ENCODE measurements around the gene ADAMTS2. TPM values are rescaled to one million over a fixed set of nuclear protein-coding genes. Genes with fewer than 3 reads are reported as not detected.

Gene ADAMTS2
- total and polyA plus RNA-seq, 8 donors = 1.8 to 41.5 (median 11.6) TPM

- WGBS, 5 donors = 75 to 88% (median 80%) methylated on average over 17 to 23 of the region's 23 CpGs
- Histone ChIP-seq H3K4me3 (no peak overlapping the region), H3K4me1 (peaks cover 5 to 16% (median 6%) of the 10 kb centered on the region in 4 donors), H3K36me3 (no peaks in the 10 kb centered on the region), H3K27ac (peak overlapping the region; percentile 62 to 85 (median 79)), H3K9me3 (no peaks in the 10 kb centered on the region), H3K27me3 (no peaks in the 10 kb centered on the region)
- TF ChIP-seq CTCF (IDR thresholded peaks at IDR 0.05) (no peak), EP300 (IDR thresholded peaks at IDR 0.05) (no peak), POLR2AphosphoS5 (IDR thresholded peaks at IDR 0.05) (peak in 2 of 3 donors; percentile 25 to 31)
- intact Hi-C loops (cut with DNase I; ENCODE audit: low total_unique reads) = no loop called here
- DNase-seq = peak; percentile 44 to 75
Observed at GRCh38 chr5:179275941-179276837, 69.1 kb downstream of the ADAMTS2 start.

GRCh38 chr5:179275381-179275878 is 69.8 kb downstream of the ADAMTS2 start:
- Histone ChIP-seq H3K9me3 (no peaks in the 10 kb centered on the region), H3K4me3 (no peak overlapping the region), H3K27me3 (no peaks in the 10 kb centered on the region), H3K27ac (peak overlapping the region; percentile 62 to 85 (median 79)), H3K36me3 (no peaks in the 10 kb centered on the region), H3K4me1 (peaks cover 5 to 24% (median 12%) of the 10 kb centered on the region in 4 donors)
- TF ChIP-seq POLR2A (IDR thresholded peaks at IDR 0.05) (no peak), CTCF (IDR thresholded peaks at IDR 0.05) (no peak), EP300 (IDR thresholded peaks at IDR 0.05) (no peak), POLR2AphosphoS5 (IDR thresholded peaks at IDR 0.05) (no peak)
- intact Hi-C loops (cut with DNase I; ENCODE audit: low total_unique reads) = no loop called here
- 78 to 85% (median 84%) methylated on average over 15 of the region's 15 CpGs for WGBS, 5 donors
- no peak for DNase-seq

- no peak for DNase-seq
Observed at GRCh38 chr5:179274321-179275315, 70.6 kb downstream of the ADAMTS2 start.

More at GRCh38 chr5:179274321-179275315, 70.6 kb downstream of the ADAMTS2 start:
- H3K4me1 ChIP-seq = peaks cover 5 to 25% (median 18%) of the 10 kb centered on the region in 4 donors
- peak overlapping the region; percentile 62 to 85 (median 79) for H3K27ac ChIP-seq
- H3K9me3 ChIP-seq = no peaks in the 10 kb centered on the region
- WGBS, 5 donors = 79 to 85% (median 85%) methylated on average over 24 to 26 of the region's 26 CpGs
- TF ChIP-seq CTCF (IDR thresholded peaks at IDR 0.05) (no peak), EP300 (IDR thresholded peaks at IDR 0.05) (no peak), POLR2A (IDR thresholded peaks at IDR 0.05) (no peak), POLR2AphosphoS5 (IDR thresholded peaks at IDR 0.05) (no peak)
- intact Hi-C loops (cut with DNase I; ENCODE audit: low total_unique reads) = no loop called here
- H3K4me3 ChIP-seq = no peak overlapping the region
- H3K36me3 ChIP-seq = no peaks in the 10 kb centered on the region
- H3K27me3 ChIP-seq = no peaks in the 10 kb centered on the region
